Heart left ventricle (tissue), 13 donors: ENCODE measurements around the gene ZNF488.

Experiments used
- CTCF ChIP-seq, 12 donors: fragments of 200-600 bp; sonication (generic) in 4 of 12; IDR thresholded peaks; one replicate each; pipeline versions ENCODE4 v1.5.0 to v1.8.0; 2018 to 2022; ENCODE audit warnings: antibody characterized with exemption in 12 of 12, mild to moderate bottlenecking in 5 of 12
- POLR2A ChIP-seq, 2 donors: fragments of 450-650 bp; IDR thresholded peaks; one replicate each; pipeline ENCODE4 v1.6.1; 2017; ENCODE audit warnings: antibody characterized with exemption in 2 of 2, mild to moderate bottlenecking in 2 of 2, moderate library complexity in 2 of 2
- donor health status: ischemic (EF 13 %, LVEDD 7.1; RV severe dilation, severe dysfunction).
- donor health status: DM: no; HTN: yes; CAD: no.
- donor health status: DM: no; HTN: no; CAD: no.
- donor health status: ischemic (EF 25% LVEDD 6.9; RV normal size, moderate dysfunction).
- donor health status: ischemic (EF 25% LVEDD 5.7; RV mildly dilated, moderate dysfunction).
- donor health status: ischemic (EF 35%, LVEDD 5.7; RV mildly dilated, moderate dysfunction).
- donor health status: nonischemic (EF 11% LVEDD 7.7; RV severe dilation, severe dysfunction).
- donor health status: DM: yes; HTN: yes; CAD: no.
- donor health status: PGD.
- donor health status: ischemic (EF 29% LVEDD 5.4; RV normal size, mild dysfunction).
- donor health status: nonischemic (EF 23%, LVEDD 6.1; RV moderate dilation, normal function).

GRCh38 chr10:47376522-47377220 lies 7.4 kb downstream of the ZNF488 start:
- TF ChIP-seq CTCF (IDR thresholded peaks at IDR 0.05), result no peak
- no peak for TF ChIP-seq POLR2A (IDR thresholded peaks at IDR 0.05)
